Karpas-422 (cell line): ENCODE results near the gene TADA3. TPM values are rescaled to one million over a fixed set of nuclear protein-coding genes. Genes with fewer than 3 reads are reported as not detected.

ENCODE experiments used
- DNase-seq: peaks from one replicate; pipeline ENCODE4 v3.0.0-alpha.2; 2015
- H2AFZ ChIP-seq: fragments of 200-600 bp; sonication (generic); 2 replicates; pipeline ENCODE4 v1.6.1; 2014; ENCODE audit warnings: antibody characterized with exemption, low read length, mixed read lengths
- H3K27ac ChIP-seq: fragments of 200-600 bp; sonication (generic); 2 replicates; pipeline ENCODE4 v1.5.1; 2014; ENCODE audit warnings: mild to moderate bottlenecking, low read length, moderate library complexity
- H3K27me3 ChIP-seq: fragments of 200-600 bp; sonication (generic); 2 replicates; pipeline ENCODE4 v1.6.1; 2014; ENCODE audit warnings: low read length, mixed read lengths
- H3K36me3 ChIP-seq: fragments of 200-600 bp; sonication (generic); 2 replicates; pipeline ENCODE4 v1.6.1; 2014; ENCODE audit warnings: low read length, mixed read lengths; ENCODE audit not compliant: insufficient read depth
- H3K4me1 ChIP-seq: fragments of 200-600 bp; sonication (generic); 2 replicates; pipeline ENCODE4 v1.6.1; 2014; ENCODE audit warnings: mild to moderate bottlenecking, low read length, mixed read lengths
- H3K4me2 ChIP-seq: fragments of 200-600 bp; sonication (generic); 2 replicates; pipeline ENCODE4 v1.6.1; 2014; ENCODE audit warnings: low read length, low read depth, mild to moderate bottlenecking; ENCODE audit not compliant: poor library complexity, severe bottlenecking
- H3K4me3 ChIP-seq: fragments of 200-600 bp; sonication (generic); 2 replicates; pipeline ENCODE4 v1.5.1; 2014; ENCODE audit warnings: mild to moderate bottlenecking, antibody characterized with exemption, low read length, mixed read lengths
- H3K79me2 ChIP-seq: fragments of 200-600 bp; sonication (generic); 2 replicates; pipeline ENCODE4 v1.6.1; 2014; ENCODE audit warnings: mild to moderate bottlenecking, low read length, mixed read lengths
- H3K9ac ChIP-seq: fragments of 200-600 bp; sonication (generic); 2 replicates; pipeline ENCODE4 v1.6.0; 2014; ENCODE audit warnings: low read length
- H3K9me2 ChIP-seq: fragments of 200-600 bp; sonication (generic), shearing (Covaris generic); replicated peaks from 2 replicates; pipeline ENCODE4 v1.6.0; 2014; ENCODE audit warnings: mild to moderate bottlenecking, low read length, moderate library complexity; ENCODE audit not compliant: insufficient read depth
- H3K9me3 ChIP-seq: fragments of 300-700, 200-600 bp; sonication (generic); 2 replicates; pipeline ENCODE4 v1.6.1; 2014; ENCODE audit warnings: low read length, mixed read lengths
- H4K20me1 ChIP-seq: fragments of 200-600 bp; sonication (generic); 2 replicates; pipeline ENCODE4 v1.6.1; 2014; ENCODE audit warnings: mild to moderate bottlenecking, antibody characterized with exemption, low read length, low read depth; ENCODE audit not compliant: insufficient read depth
- total RNA-seq: library from RNA; depleted of rRNA; stranded (reverse); fragments of >200 nt; shearing (Covaris generic); gene quantifications from 2 replicates; pipeline ENCODE4 v1.2.3, GENCODE V29; 2014; ENCODE audit warnings: low replicate concordance

Gene TADA3
- total RNA-seq, 1 experiment from 2014 or later = 80.2 TPM

- Histone ChIP-seq H4K20me1 (peaks cover 21% of the 10 kb centered on the region; the same call in 1 of the 2 replicates), H3K9ac (peak overlapping the region; percentile 100), H3K36me3 (peaks cover 34% of the 10 kb centered on the region), H3K79me2 (peaks cover 70% of the 10 kb centered on the region), H3K27me3 (no peaks in the 10 kb centered on the region), H2AFZ (peak overlapping the region; percentile 73; the same call in 1 of the 2 replicates), H3K4me2 (peak overlapping the region; percentile 100), H3K9me2 (no peaks in the 10 kb centered on the region), H3K4me3 (peak overlapping the region; percentile 91), H3K4me1 (peaks cover 30% of the 10 kb centered on the region), H3K27ac (peak overlapping the region; percentile 93), H3K9me3 (no peaks in the 10 kb centered on the region)
- peak; percentile 68 for DNase-seq
These were observed 998 bp upstream of the TADA3 start for GRCh38 chr3:9793161-9793781.

DNA sequence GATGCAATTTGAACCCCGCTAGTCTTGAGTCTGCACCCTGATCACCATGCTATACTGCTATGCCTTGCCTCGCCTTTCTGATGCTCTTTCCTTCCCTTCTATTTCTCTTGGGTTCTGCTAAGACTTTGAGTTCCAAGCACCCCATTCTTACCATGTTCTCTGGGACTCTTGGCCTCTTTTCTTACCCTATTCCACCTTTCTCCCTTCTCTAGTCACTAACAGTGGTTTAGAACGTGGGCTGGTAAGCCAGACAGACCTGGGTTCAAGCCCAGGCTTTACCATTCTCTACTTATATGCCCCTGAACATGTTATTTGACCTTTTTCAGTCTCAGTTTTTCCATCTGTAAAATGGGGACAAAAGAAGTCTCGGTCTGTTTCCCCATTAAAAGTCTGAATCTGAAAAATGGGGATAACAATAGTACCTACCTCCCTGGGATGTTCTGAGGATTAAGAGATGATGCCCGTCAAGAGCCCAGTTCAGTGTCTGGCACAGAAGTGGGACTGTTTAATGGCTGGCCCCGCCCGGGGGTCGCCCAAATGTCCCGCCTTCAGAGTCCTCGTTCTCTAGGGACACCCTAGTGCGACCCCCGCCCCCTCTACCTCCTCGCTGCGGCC is 376 bp downstream of the TADA3 start:
- DNase-seq = no peak
- Histone ChIP-seq H3K79me2 (peaks cover 58% of the 10 kb centered on the region), H3K9me3 (no peaks in the 10 kb centered on the region), H3K9ac (peak overlapping the region; percentile 100), H3K36me3 (peaks cover 27% of the 10 kb centered on the region), H3K9me2 (no peaks in the 10 kb centered on the region), H3K4me2 (peak overlapping the region; percentile 100), H3K27me3 (no peaks in the 10 kb centered on the region), H3K27ac (peak overlapping the region; percentile 93), H4K20me1 (peaks cover 17% of the 10 kb centered on the region; the same call in 1 of the 2 replicates), H3K4me1 (peaks cover 30% of the 10 kb centered on the region), H3K4me3 (peak overlapping the region; percentile 91), H2AFZ (peak overlapping the region; percentile 73; the same call in 1 of the 2 replicates)

- peak overlapping the region; percentile 93 for H3K27ac ChIP-seq
- H3K4me1 ChIP-seq = peaks cover 30% of the 10 kb centered on the region
- H3K4me2 ChIP-seq = peak overlapping the region; percentile 100
- no peaks in the 10 kb centered on the region for H3K9me2 ChIP-seq
- no peak for DNase-seq
- H3K9me3 ChIP-seq = no peaks in the 10 kb centered on the region
- H3K36me3 ChIP-seq = peaks cover 29% of the 10 kb centered on the region
- H3K9ac ChIP-seq = peak overlapping the region; percentile 100
- H2AFZ ChIP-seq = no peak overlapping the region
- H3K4me3 ChIP-seq = peak overlapping the region; percentile 91
- H3K27me3 ChIP-seq = no peaks in the 10 kb centered on the region
- peaks cover 17% of the 10 kb centered on the region; the same call in 1 of the 2 replicates for H4K20me1 ChIP-seq
- H3K79me2 ChIP-seq = peaks cover 53% of the 10 kb centered on the region
These were observed 1.1 kb downstream of the TADA3 start for GRCh38 chr3:9791127-9791526.

- H3K4me1 ChIP-seq = peaks cover 11% of the 10 kb centered on the region
- no peak overlapping the region for H3K9ac ChIP-seq
- no peak overlapping the region for H2AFZ ChIP-seq
- no peak overlapping the region for H3K27ac ChIP-seq
- no peaks in the 10 kb centered on the region for H3K27me3 ChIP-seq
- peaks cover 20% of the 10 kb centered on the region for H3K79me2 ChIP-seq
- no peak for DNase-seq
- no peaks in the 10 kb centered on the region for H3K9me2 ChIP-seq
- H4K20me1 ChIP-seq = no peaks in the 10 kb centered on the region
- no peak overlapping the region for H3K4me2 ChIP-seq
- H3K4me3 ChIP-seq = no peak overlapping the region
- H3K36me3 ChIP-seq = peaks cover 21% of the 10 kb centered on the region
- no peaks in the 10 kb centered on the region for H3K9me3 ChIP-seq
These were observed 4.6 kb downstream of the TADA3 start for GRCh38 chr3:9787714-9788113.

DNA sequence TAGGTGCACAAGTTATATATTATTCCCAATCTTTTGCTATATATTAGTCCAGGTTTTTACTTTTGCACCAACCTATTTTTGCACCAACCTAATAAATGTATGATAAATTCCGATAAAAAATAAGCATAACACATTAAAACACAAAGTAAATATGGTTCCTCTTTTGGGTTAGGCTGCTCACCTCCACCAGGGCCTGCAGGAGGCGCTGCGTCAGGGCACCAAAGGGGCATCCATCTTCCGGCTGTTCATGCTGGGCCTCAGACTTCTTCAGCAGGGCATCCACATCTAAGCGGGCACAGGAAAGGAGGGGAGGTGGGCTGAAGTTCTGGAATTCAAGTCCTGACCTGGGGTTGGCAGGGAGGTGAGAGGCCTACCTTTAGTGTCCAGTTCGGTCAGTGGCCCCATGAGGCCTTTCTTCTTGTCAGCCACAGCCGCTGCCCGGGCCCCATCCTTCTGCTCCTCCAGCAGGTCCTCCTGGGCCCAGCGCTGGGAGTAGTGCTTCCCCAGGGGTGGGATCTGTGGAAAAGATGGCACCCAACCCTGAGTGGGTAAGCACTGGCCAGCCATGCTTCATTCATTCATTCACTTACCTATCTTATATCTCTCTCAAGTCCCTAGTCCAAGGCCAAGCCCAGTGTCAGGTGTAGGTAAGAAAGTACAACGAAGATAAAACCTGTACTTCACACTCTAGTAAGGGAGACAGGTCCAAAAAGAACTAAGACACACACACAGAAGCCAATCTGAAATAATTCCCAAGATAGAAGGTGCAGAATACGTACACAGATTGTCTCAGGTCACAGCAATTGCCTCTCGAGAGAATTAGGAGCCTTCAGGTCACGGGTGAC is 5.2 kb downstream of the TADA3 start:
- Histone ChIP-seq H3K4me3 (no peak overlapping the region), H4K20me1 (no peaks in the 10 kb centered on the region), H3K4me2 (no peak overlapping the region), H3K9ac (no peak overlapping the region), H3K9me3 (no peaks in the 10 kb centered on the region), H3K27ac (no peak overlapping the region), H3K27me3 (no peaks in the 10 kb centered on the region), H3K79me2 (peaks cover 18% of the 10 kb centered on the region), H3K4me1 (peaks cover 16% of the 10 kb centered on the region), H2AFZ (no peak overlapping the region), H3K36me3 (peaks cover 21% of the 10 kb centered on the region), H3K9me2 (no peaks in the 10 kb centered on the region)
- DNase-seq = peak; percentile 76

- Histone ChIP-seq H3K36me3 (peaks cover 21% of the 10 kb centered on the region), H3K27ac (no peak overlapping the region), H3K9ac (no peak overlapping the region), H3K79me2 (peaks cover 10% of the 10 kb centered on the region), H3K4me2 (no peak overlapping the region), H3K27me3 (no peaks in the 10 kb centered on the region), H2AFZ (no peak overlapping the region), H3K9me3 (no peaks in the 10 kb centered on the region), H3K9me2 (no peaks in the 10 kb centered on the region), H3K4me1 (peaks cover 16% of the 10 kb centered on the region), H4K20me1 (no peaks in the 10 kb centered on the region), H3K4me3 (no peak overlapping the region)
- DNase-seq = no peak
These were observed 6.0 kb downstream of the TADA3 start for GRCh38 chr3:9786209-9786739.

DNA sequence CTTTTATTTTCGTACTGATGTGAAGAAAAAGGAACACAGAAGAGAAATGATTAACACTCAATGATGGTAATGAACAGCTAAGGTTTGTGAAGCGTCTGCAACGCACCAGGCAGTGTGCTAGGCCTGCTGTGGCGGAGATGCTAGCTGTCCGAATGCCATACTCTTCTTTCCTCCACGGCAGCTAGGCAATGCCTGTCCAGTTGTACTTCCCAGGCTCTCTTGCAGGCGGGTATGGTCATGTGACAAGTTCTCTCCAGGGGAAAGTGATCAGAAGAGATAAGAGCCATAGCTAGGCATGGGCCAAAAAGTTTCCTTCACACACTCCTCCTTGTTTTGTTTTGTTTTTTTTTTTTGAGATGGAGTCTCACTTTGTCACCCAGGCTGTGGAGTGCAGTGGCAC is 6.7 kb downstream of the TADA3 start:
- Histone ChIP-seq H3K9ac (no peak overlapping the region), H3K4me1 (peaks cover 19% of the 10 kb centered on the region), H3K27ac (no peak overlapping the region), H3K36me3 (peaks cover 21% of the 10 kb centered on the region), H3K9me2 (no peaks in the 10 kb centered on the region), H3K9me3 (no peaks in the 10 kb centered on the region), H3K79me2 (peaks cover 4% of the 10 kb centered on the region; the same call in 1 of the 2 replicates), H2AFZ (no peak overlapping the region), H3K27me3 (no peaks in the 10 kb centered on the region), H4K20me1 (no peaks in the 10 kb centered on the region), H3K4me3 (no peak overlapping the region), H3K4me2 (no peak overlapping the region)
- DNase-seq = no peak

GRCh38 chr3:9784965-9785364 is 7.3 kb downstream of the TADA3 start:
- Histone ChIP-seq H3K9ac (no peak overlapping the region), H2AFZ (no peak overlapping the region), H3K9me3 (no peaks in the 10 kb centered on the region), H3K4me1 (peaks cover 25% of the 10 kb centered on the region), H3K27ac (no peak overlapping the region), H3K4me2 (no peak overlapping the region), H4K20me1 (no peaks in the 10 kb centered on the region), H3K79me2 (no peaks in the 10 kb centered on the region), H3K4me3 (no peak overlapping the region), H3K27me3 (no peaks in the 10 kb centered on the region), H3K9me2 (no peaks in the 10 kb centered on the region), H3K36me3 (peaks cover 19% of the 10 kb centered on the region)
- no peak for DNase-seq
